Measurements from ENCODE around the gene TIGD2.

TIGD2 gene

GRCh38 chr4:89160806-89161205, 49.5 kb downstream of the TIGD2 start:
- TF ChIP-seq POLR2AphosphoS5 (IDR thresholded peaks at IDR 0.05; ENCODE audit: low read depth, low read length) (no peak), FOXP2 (optimal IDR thresholded peaks at IDR 0.05; ENCODE audit: borderline replicate concordance, extremely low read depth, extremely low read length, insufficient read depth) (no peak), TAF1 (IDR thresholded peaks at IDR 0.05; ENCODE audit: borderline replicate concordance, insufficient read depth, low read length) (no peak), SIN3A (IDR thresholded peaks at IDR 0.05; ENCODE audit: borderline replicate concordance, insufficient read depth, low read length) (no peak)
- TF ChIP-seq, protein P1, sequence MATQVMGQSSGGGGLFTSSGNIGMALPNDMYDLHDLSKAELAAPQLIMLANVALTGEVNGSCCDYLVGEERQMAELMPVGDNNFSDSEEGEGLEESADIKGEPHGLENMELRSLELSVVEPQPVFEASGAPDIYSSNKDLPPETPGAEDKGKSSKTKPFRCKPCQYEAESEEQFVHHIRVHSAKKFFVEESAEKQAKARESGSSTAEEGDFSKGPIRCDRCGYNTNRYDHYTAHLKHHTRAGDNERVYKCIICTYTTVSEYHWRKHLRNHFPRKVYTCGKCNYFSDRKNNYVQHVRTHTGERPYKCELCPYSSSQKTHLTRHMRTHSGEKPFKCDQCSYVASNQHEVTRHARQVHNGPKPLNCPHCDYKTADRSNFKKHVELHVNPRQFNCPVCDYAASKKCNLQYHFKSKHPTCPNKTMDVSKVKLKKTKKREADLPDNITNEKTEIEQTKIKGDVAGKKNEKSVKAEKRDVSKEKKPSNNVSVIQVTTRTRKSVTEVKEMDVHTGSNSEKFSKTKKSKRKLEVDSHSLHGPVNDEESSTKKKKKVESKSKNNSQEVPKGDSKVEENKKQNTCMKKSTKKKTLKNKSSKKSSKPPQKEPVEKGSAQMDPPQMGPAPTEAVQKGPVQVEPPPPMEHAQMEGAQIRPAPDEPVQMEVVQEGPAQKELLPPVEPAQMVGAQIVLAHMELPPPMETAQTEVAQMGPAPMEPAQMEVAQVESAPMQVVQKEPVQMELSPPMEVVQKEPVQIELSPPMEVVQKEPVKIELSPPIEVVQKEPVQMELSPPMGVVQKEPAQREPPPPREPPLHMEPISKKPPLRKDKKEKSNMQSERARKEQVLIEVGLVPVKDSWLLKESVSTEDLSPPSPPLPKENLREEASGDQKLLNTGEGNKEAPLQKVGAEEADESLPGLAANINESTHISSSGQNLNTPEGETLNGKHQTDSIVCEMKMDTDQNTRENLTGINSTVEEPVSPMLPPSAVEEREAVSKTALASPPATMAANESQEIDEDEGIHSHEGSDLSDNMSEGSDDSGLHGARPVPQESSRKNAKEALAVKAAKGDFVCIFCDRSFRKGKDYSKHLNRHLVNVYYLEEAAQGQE (IDR thresholded peaks at IDR 0.05; ENCODE audit: insufficient read depth in 1 of 2, low read depth in 2 of 2, low read length in 2 of 2) = no peak

DNA sequence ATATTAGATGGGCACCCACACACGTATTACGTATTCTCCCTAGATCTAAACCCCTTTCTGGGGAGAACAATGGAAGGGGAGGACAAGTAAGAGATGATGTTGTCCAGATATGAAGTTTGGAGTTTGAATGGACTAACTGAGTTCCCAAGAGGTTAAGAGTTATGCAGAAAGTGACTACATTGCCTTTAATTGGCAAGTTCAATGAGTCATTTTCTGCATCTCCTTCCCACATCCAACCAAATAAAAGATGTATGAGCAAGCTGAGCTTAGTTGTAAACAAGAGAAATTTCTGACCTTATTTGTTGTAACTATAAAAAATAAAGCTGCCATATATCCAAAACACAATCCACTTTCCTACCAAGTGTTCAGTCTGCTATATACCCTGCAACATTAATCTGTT, 50.5 kb downstream of the TIGD2 start:
- TF ChIP-seq SIN3A (IDR thresholded peaks at IDR 0.05; ENCODE audit: borderline replicate concordance, insufficient read depth, low read length) (no peak), FOXP2 (optimal IDR thresholded peaks at IDR 0.05; ENCODE audit: borderline replicate concordance, extremely low read depth, extremely low read length, insufficient read depth) (no peak)
- TF ChIP-seq, protein P1 (IDR thresholded peaks at IDR 0.05; ENCODE audit: insufficient read depth in 1 of 2, low read depth in 2 of 2, low read length in 2 of 2) = no peak

- no peak for TF ChIP-seq FOXP2 (optimal IDR thresholded peaks at IDR 0.05; ENCODE audit: borderline replicate concordance, extremely low read depth, extremely low read length, insufficient read depth)
- TF ChIP-seq, protein P1 (IDR thresholded peaks at IDR 0.05; ENCODE audit: insufficient read depth in 1 of 2, low read depth in 2 of 2, low read length in 2 of 2) = no peak
- TF ChIP-seq SIN3A (IDR thresholded peaks at IDR 0.05; ENCODE audit: borderline replicate concordance, insufficient read depth, low read length) = no peak
- TF ChIP-seq POLR2AphosphoS5 (IDR thresholded peaks at IDR 0.05; ENCODE audit: low read depth, low read length) = no peak
- no peak for TF ChIP-seq TAF1 (IDR thresholded peaks at IDR 0.05; ENCODE audit: borderline replicate concordance, insufficient read depth, low read length)
These were observed 51.2 kb downstream of the TIGD2 start for GRCh38 chr4:89162496-89162895.

GRCh38 chr4:89162987-89163386, 51.7 kb downstream of the TIGD2 start:
- TF ChIP-seq TAF1 (IDR thresholded peaks at IDR 0.05; ENCODE audit: borderline replicate concordance, insufficient read depth, low read length) (no peak), SIN3A (IDR thresholded peaks at IDR 0.05; ENCODE audit: borderline replicate concordance, insufficient read depth, low read length) (no peak), POLR2AphosphoS5 (IDR thresholded peaks at IDR 0.05; ENCODE audit: low read depth, low read length) (no peak), FOXP2 (optimal IDR thresholded peaks at IDR 0.05; ENCODE audit: borderline replicate concordance, extremely low read depth, extremely low read length, insufficient read depth) (no peak)
- TF ChIP-seq, protein P1 (IDR thresholded peaks at IDR 0.05; ENCODE audit: insufficient read depth in 1 of 2, low read depth in 2 of 2, low read length in 2 of 2) = no peak

- no peak for TF ChIP-seq SIN3A (IDR thresholded peaks at IDR 0.05; ENCODE audit: borderline replicate concordance, insufficient read depth, low read length)
- no peak for TF ChIP-seq FOXP2 (optimal IDR thresholded peaks at IDR 0.05; ENCODE audit: borderline replicate concordance, extremely low read depth, extremely low read length, insufficient read depth)
- TF ChIP-seq TAF1 (IDR thresholded peaks at IDR 0.05; ENCODE audit: borderline replicate concordance, insufficient read depth, low read length) = no peak
- TF ChIP-seq, protein P1 (IDR thresholded peaks at IDR 0.05; ENCODE audit: insufficient read depth in 1 of 2, low read depth in 2 of 2, low read length in 2 of 2) = no peak
- no peak for TF ChIP-seq POLR2AphosphoS5 (IDR thresholded peaks at IDR 0.05; ENCODE audit: low read depth, low read length)
These were observed 53.1 kb downstream of the TIGD2 start for GRCh38 chr4:89164400-89164799.

Data from PFSK-1 (cell line).